Measurements from ENCODE around the gene CCM2.

CCM2 gene

GRCh38 chr7:45123913-45124710 is 124.1 kb downstream of the CCM2 start:
- no peak for DNase-seq (ENCODE audit: low read depth, low spot score)

- no peak for DNase-seq (ENCODE audit: low read depth, low spot score)
Measured at GRCh38 chr7:45125193-45125904, 125.3 kb downstream of the CCM2 start.
